HG03045 (cell line): ENCODE data around the gene RNU1-4.
"Not testable (repeated sequence)": the region's sequence is repeated elsewhere in the genome, so short reads cannot be mapped to it uniquely, and the experiment has no call there.

Experiments used
- ATAC-seq: cut with Tn5 transposase; IDR thresholded peaks from one replicate; pipeline ENCODE4 v1.9.1; 2021; ENCODE audit warnings: mild to moderate bottlenecking, moderate library complexity; ENCODE audit not compliant: unreplicated experiment

The RNU1-4 gene

DNA sequence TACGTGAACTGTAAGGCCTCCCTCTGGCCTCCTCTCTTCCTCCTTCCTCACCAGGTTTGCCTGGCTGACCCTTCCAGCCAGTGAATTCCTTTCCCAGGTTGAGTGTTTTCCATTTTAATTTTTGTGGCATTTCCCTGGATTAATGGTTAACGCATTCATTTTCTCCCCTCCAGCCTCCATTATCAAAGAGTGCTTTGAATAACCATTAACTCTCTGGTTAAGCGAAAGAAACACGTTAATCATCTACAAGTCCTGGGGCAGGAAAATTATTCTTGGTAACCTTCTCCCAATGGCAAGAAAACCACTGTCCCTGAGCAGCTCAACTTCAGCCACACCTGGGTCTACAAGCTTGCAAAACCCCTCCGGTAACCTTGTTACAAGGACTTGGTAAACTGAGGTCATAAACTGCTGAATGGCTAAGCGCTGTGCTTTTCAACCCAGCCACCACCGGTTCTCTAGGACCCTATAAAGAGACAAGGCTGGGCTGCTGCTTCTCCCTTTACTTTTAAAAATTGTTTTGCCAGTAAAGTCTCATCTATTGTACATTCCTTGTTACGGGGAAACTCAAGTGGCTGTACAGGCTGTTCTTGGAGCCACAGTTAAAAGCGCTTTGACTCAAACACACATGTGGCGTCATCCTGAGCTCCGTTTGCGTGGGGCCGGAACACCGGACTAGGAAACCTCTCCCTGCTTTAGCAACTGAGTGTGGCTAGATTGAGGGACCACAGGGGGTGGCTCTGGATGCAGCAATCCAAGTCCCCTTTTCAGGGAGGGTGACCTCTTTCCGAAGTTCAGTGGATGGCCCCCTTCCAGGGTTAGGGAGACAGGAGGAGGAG, 24.7 kb downstream of the RNU1-4 start:
- not testable (repeated sequence) for ATAC-seq

DNA sequence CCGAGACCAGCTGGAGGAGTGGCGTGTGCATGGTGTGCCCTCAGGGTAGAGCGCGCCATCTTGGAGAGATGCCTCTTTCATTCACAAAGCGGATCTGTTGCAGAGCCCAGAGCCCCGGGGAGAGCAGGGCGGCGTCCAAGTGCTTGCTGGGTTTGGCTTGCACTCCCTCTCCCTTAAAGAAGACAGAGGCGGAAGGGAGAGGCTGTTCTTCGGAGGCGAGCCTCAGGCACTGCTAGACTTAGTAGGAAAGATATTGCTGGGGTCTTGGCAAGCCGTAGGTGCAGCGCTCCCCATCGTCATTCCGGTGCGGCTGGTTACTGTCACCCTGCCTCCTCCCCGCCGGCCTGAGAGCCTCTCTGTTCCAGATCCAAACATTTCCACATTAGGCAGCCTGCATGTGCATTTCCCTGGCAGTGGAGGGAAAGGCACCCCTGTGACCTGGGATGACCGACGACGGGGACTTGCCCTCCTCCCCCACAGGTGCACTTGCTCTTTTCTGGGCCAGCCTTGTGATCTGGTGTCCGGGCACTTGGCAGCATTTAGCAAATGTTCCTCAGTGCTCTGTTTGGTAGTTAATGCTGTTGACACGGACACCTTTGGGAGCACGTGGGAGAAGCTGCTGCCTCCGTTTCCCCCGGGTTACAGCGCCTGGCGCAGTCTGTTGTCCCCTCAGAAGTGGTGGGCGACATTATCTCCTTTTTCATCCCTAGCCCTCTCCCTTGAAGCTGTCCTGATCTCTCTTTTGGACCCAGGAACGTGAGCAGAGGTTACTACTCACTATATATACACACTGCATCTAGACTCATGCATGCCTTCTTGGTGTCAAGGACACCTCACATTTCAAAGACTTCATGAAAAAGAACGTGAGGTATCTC, 25.7 kb downstream of the RNU1-4 start:
- ATAC-seq, result not testable (repeated sequence)

DNA sequence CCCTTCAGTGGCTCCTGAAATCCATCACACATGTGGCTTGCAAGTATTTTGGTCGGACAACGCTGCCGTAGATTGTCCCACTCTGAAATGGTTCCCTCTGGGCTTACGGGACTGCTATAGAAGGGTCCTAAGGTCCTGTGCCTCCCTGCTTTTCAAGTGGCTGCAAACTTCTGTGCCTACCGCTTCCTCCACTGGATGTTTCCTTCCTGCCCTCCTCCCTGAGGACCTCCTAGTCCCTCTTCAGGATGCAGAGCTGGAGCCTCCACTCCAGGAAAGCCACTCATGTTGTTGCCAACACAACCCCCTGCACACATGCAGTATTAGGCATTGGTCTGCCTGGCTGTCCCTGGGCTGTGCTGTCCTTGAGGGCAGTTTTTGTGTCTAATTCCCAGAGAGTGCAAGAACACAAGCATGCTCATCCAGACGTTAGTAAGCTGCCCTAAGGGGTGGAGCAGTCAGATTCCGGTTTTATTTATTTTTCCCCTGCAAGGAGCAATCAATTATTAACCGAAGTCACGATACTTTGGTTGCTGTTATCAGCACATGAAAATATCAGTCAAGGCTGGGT, 26.5 kb downstream of the RNU1-4 start:
- not testable (repeated sequence) for ATAC-seq

DNA sequence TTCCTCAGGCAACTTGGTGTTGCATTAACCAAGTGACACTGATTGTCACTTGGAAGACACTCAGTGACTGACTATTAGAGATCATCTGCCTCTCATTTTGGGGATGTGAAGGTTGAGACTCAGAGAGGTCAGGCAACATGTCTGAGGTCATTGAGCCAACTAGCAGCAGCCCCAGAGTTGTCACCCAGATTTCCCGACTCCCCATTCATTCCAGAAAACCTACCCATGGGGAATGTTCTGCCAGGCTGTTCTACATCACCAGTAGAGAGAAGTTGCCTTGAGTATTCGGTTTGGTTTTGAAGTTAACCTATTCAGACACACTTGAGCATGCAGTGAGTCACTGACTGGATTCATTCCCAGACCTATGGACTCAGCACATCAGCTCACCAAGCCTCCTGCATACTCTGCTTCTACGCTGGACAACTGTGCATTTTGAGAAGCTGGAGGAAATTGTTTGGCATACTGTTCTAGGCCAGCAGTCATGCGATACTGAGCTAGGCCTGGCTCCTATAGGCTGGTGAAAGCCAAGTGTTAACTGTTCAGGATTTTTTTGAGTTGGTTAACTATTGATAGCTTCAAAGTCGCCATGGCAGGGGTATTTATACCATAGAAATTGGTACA, 29.9 kb downstream of the RNU1-4 start:
- not testable (repeated sequence) for ATAC-seq

DNA sequence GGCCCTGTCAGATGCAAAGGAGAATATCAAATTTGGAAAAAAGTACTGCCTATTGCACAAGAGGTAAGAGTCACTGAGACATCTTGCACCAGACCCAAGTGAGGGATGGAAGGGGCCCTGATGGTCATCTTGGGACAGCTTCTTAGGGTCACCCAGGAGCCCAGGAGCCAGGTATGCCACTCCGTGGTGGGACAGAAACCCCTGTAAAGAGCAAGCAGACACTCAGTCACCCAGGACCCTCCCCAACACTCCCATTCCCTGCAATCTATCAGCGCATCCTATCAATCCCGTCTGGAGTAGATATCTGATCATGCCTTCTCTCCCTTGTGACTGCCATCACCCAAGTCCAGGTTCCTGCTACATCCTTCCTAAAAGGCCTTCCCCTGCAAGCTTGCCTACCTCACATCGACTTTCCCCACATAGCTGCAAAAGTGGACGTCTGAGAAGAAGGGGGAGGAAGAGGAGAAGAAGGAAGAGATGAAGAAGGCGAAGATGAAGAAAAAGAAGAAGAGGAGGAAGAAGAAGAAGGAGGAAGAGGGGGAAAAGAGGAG, 30.7 kb downstream of the RNU1-4 start:
- ATAC-seq, result not testable (repeated sequence)

DNA sequence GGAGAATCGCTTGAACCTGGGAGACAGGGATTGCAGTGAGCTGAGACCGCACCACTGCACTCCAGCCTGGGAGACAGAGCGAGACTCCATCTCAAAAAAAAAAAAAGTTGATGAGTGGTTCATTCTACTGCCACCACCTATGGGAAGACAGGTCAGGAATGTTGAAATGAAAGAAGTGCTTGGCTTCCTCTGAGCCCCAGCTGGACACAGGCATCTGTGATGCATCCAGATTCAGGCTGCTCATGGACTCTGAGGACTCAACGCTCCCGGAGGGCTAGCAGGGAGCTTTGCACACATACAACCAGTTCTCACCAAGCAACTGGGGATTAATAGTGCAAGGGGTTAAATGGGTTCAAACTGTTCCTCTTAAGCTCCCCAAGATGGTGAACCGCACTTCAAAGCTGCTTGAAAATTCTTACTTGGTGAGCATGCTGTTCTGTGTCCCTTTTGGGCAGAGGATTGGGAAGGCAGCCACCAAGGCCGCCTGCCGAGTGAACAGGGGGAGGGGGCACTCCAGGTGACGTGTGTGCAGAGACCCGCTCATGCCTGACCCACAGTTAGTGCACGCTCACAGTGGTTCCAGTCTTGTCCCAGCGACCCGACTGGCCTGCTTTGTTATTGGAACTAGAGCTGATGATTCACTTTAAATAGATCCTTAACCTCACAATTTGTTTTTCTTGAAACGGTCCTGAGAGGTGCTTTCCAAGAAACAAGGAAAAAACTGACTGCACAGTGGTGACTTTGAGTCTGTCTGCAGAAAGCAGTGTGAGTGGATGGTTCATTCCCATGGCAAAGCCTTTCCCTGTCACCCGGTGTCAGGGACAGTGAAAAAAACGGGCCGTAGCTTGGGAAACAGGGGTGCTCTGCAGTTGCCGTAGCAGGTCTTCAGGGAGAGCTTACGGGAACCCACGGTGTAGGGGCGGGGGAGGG, 32.2 kb downstream of the RNU1-4 start:
- not testable (repeated sequence) for ATAC-seq

DNA sequence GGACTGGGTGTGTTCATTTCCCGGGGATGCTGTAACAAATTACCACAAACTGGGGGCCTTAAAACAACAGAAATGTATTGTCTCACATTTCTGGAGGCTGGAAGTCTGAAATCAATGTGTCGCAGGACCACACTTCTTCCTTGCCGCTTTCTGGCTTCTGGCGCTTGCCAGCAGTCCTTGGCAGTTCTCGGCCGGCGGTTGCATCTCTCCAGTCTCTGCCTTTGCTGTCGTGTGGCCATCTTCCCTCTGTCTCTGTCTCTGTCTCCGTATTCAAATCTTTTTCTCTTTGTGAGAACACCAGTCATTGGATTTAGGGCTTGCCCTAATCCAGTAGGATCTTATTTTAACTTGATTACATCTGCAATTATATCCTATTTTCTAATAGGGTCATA, 32.9 kb downstream of the RNU1-4 start:
- ATAC-seq, result not testable (repeated sequence)

DNA sequence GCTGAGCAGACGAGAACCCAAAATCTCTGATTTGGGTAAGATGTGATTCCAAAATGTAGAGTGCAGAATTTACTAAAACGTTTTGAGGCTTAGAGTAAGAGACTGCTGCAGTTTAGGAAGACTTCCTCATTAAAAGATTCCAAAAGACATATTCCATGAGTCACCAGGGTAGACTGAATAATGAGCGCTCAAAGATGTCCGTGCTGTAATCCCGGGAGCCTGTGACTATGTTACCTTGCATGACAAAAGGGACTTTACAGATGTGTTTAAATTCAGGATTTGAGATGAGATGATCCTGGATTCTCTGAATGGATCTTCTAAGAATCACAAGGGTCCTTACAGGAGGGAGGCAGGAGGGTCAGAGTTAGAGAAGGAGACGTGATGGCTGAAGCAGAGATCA, 33.4 kb downstream of the RNU1-4 start:
- not testable (repeated sequence) for ATAC-seq

DNA sequence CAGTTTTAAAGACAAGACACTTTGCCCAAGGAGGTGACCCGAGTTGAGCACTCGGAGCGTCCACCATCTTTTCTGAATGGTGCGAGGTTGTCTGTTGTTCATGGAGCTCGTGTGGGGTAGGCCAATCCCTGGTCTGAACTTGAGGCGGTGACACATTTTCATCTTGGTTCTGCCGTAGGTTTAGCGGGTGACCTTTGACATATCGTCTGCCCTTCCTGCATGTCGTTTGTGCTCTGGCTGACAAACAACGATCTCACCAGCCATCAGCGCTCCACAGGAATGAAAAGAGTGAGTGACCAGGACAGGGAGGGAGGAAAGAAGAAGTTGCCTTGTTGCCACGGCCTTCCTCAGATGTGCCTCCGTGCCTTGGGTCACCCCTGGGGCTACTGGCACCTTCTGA, 34.5 kb downstream of the RNU1-4 start:
- ATAC-seq, result not testable (repeated sequence)

DNA sequence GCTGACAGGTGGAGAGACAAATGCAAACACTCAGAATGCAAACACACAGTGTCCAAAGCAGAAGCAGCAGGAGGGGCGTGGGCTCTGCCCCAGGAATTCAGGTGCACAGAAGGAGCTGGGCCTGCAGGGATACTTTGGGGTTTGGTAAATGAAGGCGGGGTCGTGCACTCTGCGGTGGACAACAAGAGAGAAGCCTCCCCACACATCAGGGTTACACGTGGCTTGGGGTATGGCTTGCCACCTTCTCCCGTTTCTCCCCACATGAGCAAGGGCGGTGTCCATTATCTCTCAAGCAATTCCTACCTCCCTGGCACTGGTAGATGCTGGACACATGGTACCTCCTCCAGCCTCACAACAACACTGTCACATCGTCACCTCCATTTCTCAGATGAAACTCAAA, 35.0 kb downstream of the RNU1-4 start:
- not testable (repeated sequence) for ATAC-seq

DNA sequence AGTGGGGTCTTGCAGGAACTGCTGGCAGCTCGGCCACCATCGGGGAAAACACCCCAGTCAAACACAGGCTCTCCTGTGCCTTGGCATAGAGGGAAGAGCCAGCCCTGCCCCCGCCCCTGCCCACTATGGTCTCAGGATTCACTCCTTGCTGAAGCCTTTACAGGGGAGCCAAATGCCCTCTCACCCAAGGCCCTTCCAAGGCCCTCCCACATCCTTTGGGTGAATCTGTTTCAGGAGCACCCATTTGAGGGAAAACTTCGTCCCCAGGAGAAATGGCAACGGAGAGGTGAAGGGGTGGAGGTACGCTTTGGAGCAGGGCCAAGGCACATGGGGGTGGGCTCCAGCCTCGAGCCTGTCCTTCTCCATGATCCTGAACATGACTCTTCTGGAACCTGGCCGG, 35.9 kb downstream of the RNU1-4 start:
- ATAC-seq, result not testable (repeated sequence)

DNA sequence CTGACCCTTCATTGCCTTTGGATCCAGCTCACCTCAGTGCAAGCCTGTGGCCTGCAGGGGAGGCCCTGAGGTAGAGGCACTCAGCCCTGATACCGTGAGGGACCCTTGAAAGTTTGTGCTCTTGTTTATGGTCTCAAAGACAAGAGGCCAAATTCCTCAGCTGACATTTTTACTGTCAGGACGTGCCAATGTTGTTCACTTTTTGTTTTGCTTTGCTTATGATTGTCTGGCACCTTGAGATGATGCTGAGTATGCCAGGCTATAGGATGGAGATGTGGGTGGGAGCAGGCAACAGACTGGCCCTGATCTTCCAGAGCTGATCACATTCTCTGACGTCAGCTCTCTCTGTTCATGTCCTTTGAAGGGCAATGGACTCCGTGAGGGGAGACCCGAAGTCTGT, 36.5 kb downstream of the RNU1-4 start:
- not testable (repeated sequence) for ATAC-seq

DNA sequence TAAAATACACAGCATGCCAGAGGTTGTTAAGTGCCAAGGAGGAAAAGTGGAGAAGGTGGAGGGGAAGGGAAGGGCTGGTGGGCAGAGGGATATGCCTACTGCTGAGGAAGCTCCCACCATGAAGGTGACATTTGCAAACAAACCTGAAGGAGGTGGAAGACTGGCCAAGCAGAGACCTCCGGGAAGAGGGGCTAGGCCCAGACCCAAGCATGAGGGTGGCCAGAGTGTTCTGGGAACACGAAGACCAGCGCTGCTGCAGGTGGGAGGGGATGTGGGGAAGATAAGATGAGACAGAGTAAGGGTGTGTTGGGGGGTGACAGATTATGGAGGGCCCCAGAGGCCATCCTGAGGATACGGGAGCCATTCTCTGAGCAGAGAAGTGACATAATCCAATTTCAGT, 37.5 kb downstream of the RNU1-4 start:
- ATAC-seq, result not testable (repeated sequence)

DNA sequence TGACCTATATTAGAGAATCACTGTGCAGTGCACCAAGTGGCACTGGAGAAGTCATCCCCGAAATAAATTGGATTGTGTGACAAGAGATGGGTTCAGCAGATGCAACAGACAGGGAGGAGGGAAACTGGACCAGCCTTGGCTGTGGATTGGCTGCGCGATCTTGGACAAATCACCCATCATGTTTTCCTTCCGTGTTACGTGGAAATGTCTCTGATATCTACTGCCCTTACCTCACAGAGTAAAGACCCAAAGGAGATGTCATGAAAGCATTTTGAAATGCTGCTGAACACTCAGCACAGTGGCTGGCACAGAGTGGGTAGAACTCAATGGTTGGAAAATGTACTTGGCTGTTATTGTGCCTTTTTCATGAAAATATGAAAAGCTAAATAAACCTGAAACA, 39.2 kb downstream of the RNU1-4 start:
- ATAC-seq, result not testable (repeated sequence)

DNA sequence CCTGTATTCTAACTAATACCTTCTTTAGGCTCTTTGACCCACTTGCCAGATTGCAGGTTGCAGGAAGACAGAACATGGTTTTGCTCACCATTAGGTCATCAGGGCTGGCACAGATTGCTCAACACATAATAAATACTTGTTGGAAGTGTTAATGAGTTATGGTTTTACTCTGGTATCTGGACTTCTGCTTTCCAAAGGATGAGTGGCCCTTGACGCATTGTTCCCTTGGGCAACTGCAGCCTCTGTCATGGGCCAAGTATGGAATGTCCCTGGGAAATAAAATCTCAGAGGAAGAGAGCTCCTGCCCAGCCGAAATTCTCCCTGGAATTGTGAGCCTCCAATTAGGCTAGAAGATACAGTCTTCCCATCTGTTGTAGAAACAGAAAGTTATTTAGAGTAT, 40.7 kb downstream of the RNU1-4 start:
- ATAC-seq, result not testable (repeated sequence)

DNA sequence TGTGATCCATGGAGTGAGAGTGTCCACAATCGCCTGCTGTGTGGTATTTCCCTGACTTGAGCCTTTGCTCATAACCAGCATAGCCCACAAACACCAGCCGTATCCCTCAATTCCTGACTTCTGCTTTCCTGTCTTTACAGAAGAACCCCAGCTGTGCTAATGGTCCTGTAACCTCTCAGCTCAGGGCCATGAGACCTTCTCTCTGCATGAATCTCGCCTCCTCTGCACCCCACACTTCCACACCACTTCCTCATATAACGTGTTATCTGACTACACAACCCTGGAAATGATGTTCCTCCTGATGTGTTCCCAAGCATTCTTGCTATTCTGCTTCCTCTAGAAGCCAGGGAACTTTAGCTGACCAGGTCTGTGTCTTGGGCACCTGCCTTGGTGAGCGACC, 41.3 kb downstream of the RNU1-4 start:
- ATAC-seq, result not testable (repeated sequence)

DNA sequence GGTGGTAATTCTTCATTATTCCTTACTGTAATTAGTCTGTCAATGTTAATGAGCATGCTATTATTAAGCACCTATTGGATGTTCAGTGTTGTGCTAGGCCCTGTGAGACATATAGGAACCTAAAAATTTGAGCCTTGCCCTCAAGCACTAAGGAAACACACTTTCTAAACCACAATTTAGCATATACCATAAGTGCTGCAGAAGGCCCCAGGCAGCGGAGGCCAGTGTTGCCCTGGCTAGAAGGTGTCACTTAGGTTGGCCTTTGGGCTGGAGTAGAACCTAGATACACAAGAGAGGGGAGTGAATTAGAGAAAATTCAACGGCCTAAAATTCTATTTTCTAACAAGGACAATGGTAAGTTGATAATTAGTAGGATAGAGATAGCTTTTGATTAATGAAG, 44.6 kb downstream of the RNU1-4 start:
- ATAC-seq, result not testable (repeated sequence)

DNA sequence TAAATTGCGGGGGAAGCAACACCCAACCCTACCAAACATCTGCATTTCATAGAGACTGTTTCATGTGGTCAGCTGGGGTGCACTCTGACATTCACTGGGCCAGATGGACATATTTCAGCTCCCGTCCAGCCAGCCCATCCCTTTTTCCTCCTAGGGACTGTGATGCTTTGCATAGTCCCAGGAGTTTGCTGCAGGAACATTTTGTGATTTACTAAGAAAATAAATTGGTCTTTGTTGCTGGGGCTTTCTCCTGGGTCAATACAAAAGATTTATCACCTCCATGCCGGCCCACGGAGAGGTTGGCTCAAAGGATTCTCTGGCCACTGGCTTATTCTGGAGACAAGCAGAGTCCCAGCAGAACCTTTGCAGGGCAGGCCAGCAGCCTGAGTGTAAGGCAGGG, 46.0 kb downstream of the RNU1-4 start:
- ATAC-seq, result not testable (repeated sequence)

DNA sequence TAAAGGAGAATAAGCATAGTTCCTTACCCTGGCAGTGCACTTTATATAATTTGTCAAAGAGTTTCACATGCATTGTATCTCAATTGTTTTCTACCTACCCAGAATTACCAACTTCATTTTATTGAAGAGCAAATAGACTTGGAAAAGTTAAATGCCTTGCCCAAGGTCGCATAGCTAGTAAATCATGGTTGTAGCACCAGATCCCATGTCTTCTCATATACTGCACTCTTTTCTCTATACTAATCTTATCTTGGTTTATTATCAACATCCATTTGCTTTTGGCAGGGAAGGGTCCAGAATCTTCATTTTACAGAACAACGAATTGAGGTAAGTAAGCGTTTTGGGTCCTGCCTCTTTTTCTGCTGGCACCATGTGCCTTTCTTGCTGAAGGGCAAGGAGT, 46.9 kb downstream of the RNU1-4 start:
- not testable (repeated sequence) for ATAC-seq

DNA sequence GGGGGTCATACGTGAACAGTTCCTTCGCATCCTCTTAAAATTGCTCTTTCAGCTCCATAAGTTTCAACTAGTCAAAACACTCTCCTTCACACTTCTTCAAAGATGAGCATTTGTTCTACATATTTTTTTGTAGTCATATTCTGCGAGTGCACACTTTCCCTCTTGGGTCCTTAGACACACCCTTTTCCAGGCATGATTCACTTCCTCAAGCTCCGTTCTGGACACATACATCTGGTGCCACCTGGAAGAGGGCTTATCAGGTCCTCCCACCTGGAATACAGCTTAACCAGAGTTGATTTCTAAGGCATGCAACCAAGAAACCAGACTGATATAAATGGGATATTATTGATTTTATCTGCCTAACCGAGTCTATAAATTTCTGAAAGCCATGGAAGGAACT, 47.4 kb downstream of the RNU1-4 start:
- not testable (repeated sequence) for ATAC-seq
